OCI-LY7 (cell line): ENCODE results near the gene PSMD1.

Experiments used
- CTCF ChIP-seq: fragments of 200-600 bp; sonication (generic); conservative IDR thresholded peaks from 2 replicates; pipeline ENCODE4 v1.5.1; 2014; ENCODE audit warnings: mild to moderate bottlenecking, antibody characterized with exemption, low read length, moderate library complexity, mixed read lengths
- EZH2phosphoT487 ChIP-seq: fragments of 200-600 bp; sonication (generic); IDR thresholded peaks from 2 replicates; pipeline ENCODE4 v1.6.1; 2018; ENCODE audit warnings: low read depth, borderline replicate concordance, mild to moderate bottlenecking, mixed run types, antibody characterized with exemption, low read length, moderate library complexity, mixed read lengths

GRCh38 chr2:231065966-231066365, 9.3 kb downstream of the PSMD1 start:
- TF ChIP-seq CTCF (no peak), EZH2phosphoT487 (no peak)
